Prostate gland (tissue), 2 donors: ENCODE data around the gene CHCHD3. TPM values are rescaled to one million over a fixed set of nuclear protein-coding genes. Genes with fewer than 3 reads are reported as not detected.

Experiments used
- DNase-seq: peaks from one replicate; pipeline ENCODE4 v3.0.0-alpha.2; 2019; ENCODE audit warnings: low spot score
- H3K27ac ChIP-seq, 2 donors: fragments of 200-600 bp; sonication (generic); 2 replicates each; pipeline ENCODE4 v1.5.1; 2017 to 2019
- H3K27me3 ChIP-seq: fragments of 200-600 bp; sonication (generic); replicated peaks from 2 replicates; pipeline ENCODE4 v1.5.1; 2019; ENCODE audit not compliant: insufficient read depth
- H3K36me3 ChIP-seq, 2 donors: fragments of 200-600 bp; sonication (generic); 1 replicate in 1 of 2; 2 replicates in 1 of 2; pipeline versions ENCODE4 v1.5.1 to v1.8.1; 2017 to 2019
- H3K4me1 ChIP-seq: fragments of 200-600 bp; sonication (generic); replicated peaks from 2 replicates; pipeline ENCODE4 v1.5.1; 2019
- H3K4me3 ChIP-seq, 2 donors: fragments of 200-600 bp; sonication (generic); 2 replicates each; pipeline ENCODE4 v1.5.1; 2017 to 2019
- H3K9me3 ChIP-seq: fragments of 200-600 bp; sonication (generic); 2 replicates; pipeline ENCODE4 v1.5.1; 2017
- POLR2A ChIP-seq: fragments of 450-650 bp; IDR thresholded peaks from one replicate; pipeline ENCODE4 v1.6.1; 2016; ENCODE audit warnings: antibody characterized with exemption, mild to moderate bottlenecking
- POLR2AphosphoS5 ChIP-seq: sonication (generic); formaldehyde crosslinking; IDR thresholded peaks from one replicate; pipeline ENCODE4 v1.6.1; 2017; ENCODE audit warnings: antibody characterized with exemption
- WGBS: methylation state at CpG from one replicate; pipeline ENCODE4 v1.1.5; 2018; 5-methylcytosine and 5-hydroxymethylcytosine counted together
- intact Hi-C: fragments of 100-400 bp; cut with DNase I; formaldehyde crosslinking; loops from one replicate; pipeline ENCODE4 v1.14.2; 2022
- total RNA-seq, 2 donors: library from RNA; depleted of rRNA; stranded (reverse); fragments of >200 nt; gene quantifications; one replicate each; pipeline ENCODE4 v1.1.0, GENCODE V29; 2016
- TF ChIP-seq, protein P1 (sequence below), 4 experiments: fragments of 200-600 bp in 2 of 4; fragments of 450-650 bp in 2 of 4; sonication (generic) in 2 of 4; IDR thresholded peaks; 1 replicate in 3 of 4; 2 replicates in 1 of 4; pipeline ENCODE4 v1.5.1; 2016 to 2019; ENCODE audit warnings: antibody characterized with exemption in 4 of 4, mild to moderate bottlenecking in 2 of 4, moderate library complexity in 2 of 4

CHCHD3 gene
- total RNA-seq, 2 donors from 2014 or later = 33.2 to 40.9 TPM

DNA sequence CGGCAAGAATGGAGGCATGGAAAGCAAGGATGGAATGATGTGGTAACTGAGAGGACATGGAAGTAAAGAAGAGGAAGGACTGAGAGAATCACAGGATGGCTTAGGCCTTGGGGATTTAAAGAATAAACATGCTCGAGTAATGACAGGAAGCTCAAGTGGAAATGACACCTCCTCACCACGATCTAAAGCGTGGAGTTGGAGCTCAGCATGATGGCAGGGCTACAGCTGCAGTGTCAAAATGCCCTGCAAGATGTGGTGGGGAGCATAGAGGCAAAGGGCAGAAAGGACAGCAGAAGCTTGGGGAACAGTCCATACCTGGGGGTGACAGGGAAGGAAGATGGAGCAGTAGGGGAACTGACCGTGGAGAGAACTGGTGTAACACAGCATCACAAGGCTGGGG is 276.1 kb downstream of the CHCHD3 start:
- no peak overlapping the region for H3K4me3 ChIP-seq
- TF ChIP-seq, protein P1, sequence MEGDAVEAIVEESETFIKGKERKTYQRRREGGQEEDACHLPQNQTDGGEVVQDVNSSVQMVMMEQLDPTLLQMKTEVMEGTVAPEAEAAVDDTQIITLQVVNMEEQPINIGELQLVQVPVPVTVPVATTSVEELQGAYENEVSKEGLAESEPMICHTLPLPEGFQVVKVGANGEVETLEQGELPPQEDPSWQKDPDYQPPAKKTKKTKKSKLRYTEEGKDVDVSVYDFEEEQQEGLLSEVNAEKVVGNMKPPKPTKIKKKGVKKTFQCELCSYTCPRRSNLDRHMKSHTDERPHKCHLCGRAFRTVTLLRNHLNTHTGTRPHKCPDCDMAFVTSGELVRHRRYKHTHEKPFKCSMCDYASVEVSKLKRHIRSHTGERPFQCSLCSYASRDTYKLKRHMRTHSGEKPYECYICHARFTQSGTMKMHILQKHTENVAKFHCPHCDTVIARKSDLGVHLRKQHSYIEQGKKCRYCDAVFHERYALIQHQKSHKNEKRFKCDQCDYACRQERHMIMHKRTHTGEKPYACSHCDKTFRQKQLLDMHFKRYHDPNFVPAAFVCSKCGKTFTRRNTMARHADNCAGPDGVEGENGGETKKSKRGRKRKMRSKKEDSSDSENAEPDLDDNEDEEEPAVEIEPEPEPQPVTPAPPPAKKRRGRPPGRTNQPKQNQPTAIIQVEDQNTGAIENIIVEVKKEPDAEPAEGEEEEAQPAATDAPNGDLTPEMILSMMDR (IDR thresholded peaks at IDR 0.05) = no peak
- no peak for TF ChIP-seq POLR2AphosphoS5
- no peak for TF ChIP-seq POLR2A
- H3K9me3 ChIP-seq = no peaks in the 10 kb centered on the region
- H3K27me3 ChIP-seq = no peaks in the 10 kb centered on the region
- H3K27ac ChIP-seq = no peak overlapping the region
- DNase-seq = no peak
- no peaks in the 10 kb centered on the region for H3K36me3 ChIP-seq
- WGBS = 94% methylated on average over 5 of the region's 5 CpGs
- intact Hi-C loops = no loop called here
- no peaks in the 10 kb centered on the region for H3K4me1 ChIP-seq

DNA sequence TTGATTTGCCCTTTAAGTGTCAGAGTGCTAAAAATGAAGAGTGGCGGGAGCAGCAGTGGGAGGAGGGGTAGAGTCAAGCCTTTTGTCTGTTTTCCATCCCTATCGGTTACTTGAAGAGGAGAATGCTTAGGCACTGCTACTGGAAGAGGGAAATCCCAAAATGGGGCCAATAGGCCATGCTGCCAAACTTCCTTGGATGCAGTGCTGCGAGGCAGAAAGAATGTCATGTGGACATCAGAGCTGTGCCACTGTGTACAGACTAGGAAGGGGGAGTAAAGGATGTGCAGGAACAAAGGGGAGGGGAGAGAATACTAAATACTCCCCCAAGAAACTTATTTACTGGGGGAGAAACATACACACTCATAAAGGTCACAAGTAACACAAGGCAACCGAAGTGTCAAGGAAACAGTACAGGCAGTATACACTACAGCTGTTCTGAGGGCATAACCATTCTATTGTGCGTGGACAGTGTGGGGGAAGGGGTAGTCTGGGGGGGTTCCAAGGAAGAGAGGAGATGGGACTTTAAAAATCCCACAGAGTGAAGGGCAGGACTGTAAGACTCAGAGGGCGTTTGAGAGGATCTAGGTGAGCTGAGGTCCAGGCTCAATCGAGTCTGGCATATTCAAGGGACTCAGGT is 276.9 kb downstream of the CHCHD3 start:
- H3K9me3 ChIP-seq = no peaks in the 10 kb centered on the region
- TF ChIP-seq POLR2AphosphoS5 = no peak
- TF ChIP-seq, protein P1 (IDR thresholded peaks at IDR 0.05) = no peak
- TF ChIP-seq POLR2A = no peak
- H3K4me1 ChIP-seq = no peaks in the 10 kb centered on the region
- no peak overlapping the region for H3K27ac ChIP-seq
- no peak overlapping the region for H3K4me3 ChIP-seq
- no peaks in the 10 kb centered on the region for H3K36me3 ChIP-seq
- no peak for DNase-seq
- intact Hi-C loops = no loop called here
- H3K27me3 ChIP-seq = no peaks in the 10 kb centered on the region
- 89% methylated on average over 7 of the region's 7 CpGs for WGBS

DNA sequence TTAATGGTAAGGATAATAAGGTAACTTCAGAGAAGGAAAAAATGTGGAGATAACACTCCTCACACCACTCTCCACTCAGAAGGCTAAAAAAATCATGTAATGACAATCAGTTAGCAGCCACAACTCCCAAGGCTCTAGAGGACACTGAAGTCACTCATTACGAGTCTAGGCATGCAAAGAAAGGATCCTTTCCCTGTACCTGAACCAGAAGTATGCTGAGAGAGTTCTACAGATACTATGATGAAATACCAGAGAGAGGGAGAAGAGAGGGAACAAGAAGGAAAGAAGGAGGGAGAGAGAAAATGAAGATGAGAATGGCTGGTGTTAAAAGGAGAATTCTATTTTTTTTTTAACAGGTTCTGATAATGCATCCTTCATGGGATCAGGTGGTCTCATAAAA is 281.4 kb downstream of the CHCHD3 start:
- 69% methylated on average over 1 of the region's 1 CpG for WGBS
- H3K4me3 ChIP-seq = no peak overlapping the region
- no peaks in the 10 kb centered on the region for H3K27me3 ChIP-seq
- TF ChIP-seq POLR2AphosphoS5 = no peak
- TF ChIP-seq, protein P1 (IDR thresholded peaks at IDR 0.05) = no peak
- TF ChIP-seq POLR2A = no peak
- H3K36me3 ChIP-seq = no peaks in the 10 kb centered on the region
- intact Hi-C loops = no loop called here
- H3K27ac ChIP-seq = no peak overlapping the region
- DNase-seq = no peak
- no peaks in the 10 kb centered on the region for H3K9me3 ChIP-seq
- no peaks in the 10 kb centered on the region for H3K4me1 ChIP-seq

DNA sequence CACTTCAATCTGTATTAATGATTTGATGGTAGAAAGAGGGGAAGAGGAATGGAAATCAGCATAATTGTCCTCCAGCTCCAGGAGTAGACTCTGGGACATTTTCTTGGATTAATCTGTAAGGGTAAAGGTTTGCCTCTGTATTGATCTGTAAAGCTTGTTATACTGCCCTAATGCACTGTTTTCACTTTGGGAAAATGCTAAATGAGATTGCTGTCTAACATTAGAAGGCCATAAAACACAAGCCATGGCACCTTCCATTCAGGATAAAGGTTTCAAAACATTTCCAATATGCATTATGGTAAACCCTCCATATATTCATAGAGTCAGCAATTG is 282.8 kb downstream of the CHCHD3 start:
- H3K36me3 ChIP-seq = no peaks in the 10 kb centered on the region
- H3K27ac ChIP-seq = no peak overlapping the region
- H3K4me3 ChIP-seq = no peak overlapping the region
- H3K9me3 ChIP-seq = no peaks in the 10 kb centered on the region
- H3K4me1 ChIP-seq = no peaks in the 10 kb centered on the region
- H3K27me3 ChIP-seq = no peaks in the 10 kb centered on the region
- intact Hi-C loops = no loop called here
- TF ChIP-seq, protein P1 (IDR thresholded peaks at IDR 0.05) = no peak
- TF ChIP-seq POLR2AphosphoS5 (no peak), POLR2A (no peak)
- DNase-seq = no peak

DNA sequence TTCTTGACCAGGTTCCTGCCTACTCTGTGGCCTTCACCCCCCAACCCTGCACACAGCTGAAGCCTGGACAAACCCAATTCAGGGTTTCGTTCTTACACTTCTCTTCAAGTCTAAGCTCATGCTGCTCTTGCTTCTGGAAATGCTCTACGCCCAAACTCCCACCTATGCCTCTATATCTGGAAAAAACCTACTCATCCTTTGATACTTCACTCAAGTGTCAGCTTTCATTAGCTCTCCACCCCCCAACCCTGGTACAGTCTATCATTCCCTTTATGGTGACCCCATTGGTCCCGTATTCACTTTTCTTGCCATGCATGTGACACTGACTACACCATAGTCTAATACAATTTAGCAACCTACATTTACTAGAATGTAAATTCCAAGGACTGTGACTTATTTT is 284.7 kb downstream of the CHCHD3 start:
- TF ChIP-seq, protein P1 (IDR thresholded peaks at IDR 0.05) = no peak
- TF ChIP-seq POLR2AphosphoS5 (no peak), POLR2A (no peak)
- WGBS = 100% methylated on average over 3 of the region's 3 CpGs
- no peak for DNase-seq
- Histone ChIP-seq H3K27me3 (no peaks in the 10 kb centered on the region), H3K36me3 (no peaks in the 10 kb centered on the region), H3K9me3 (no peaks in the 10 kb centered on the region), H3K27ac (no peak overlapping the region), H3K4me3 (no peak overlapping the region), H3K4me1 (no peaks in the 10 kb centered on the region)
- intact Hi-C loops = no loop called here
